RWPE2 (cell line): ENCODE data around the gene ROBO2.

Source experiments
- ATAC-seq: fragments of 200-7000 bp; cut with Tn5 transposase; 3 replicates; pipeline ENCODE4 v1.9.1; 2021; ENCODE audit warnings: low read depth
- DNase-seq: peaks from one replicate; pipeline ENCODE4 v3.0.0-alpha.2; 2020; ENCODE audit warnings: low spot score
- H3K27ac ChIP-seq: fragments of 450-650 bp; 2 replicates; pipeline ENCODE4 v1.5.1; 2017; ENCODE audit warnings: mild to moderate bottlenecking; ENCODE audit not compliant: poor library complexity, severe bottlenecking
- H3K27me3 ChIP-seq: fragments of 250-450 bp; sonication (Bioruptor Pico); 2 replicates; pipeline ENCODE4 v1.5.1; 2021; ENCODE audit warnings: mild to moderate bottlenecking, moderate library complexity; ENCODE audit not compliant: insufficient read depth, poor library complexity, severe bottlenecking
- H3K36me3 ChIP-seq: fragments of 250-450 bp; sonication (Bioruptor Pico); 2 replicates; pipeline ENCODE4 v1.5.1; 2020; ENCODE audit warnings: low read depth, mild to moderate bottlenecking, moderate library complexity
- H3K4me1 ChIP-seq: fragments of 250-450 bp; sonication (Bioruptor Pico); 2 replicates; pipeline ENCODE4 v1.5.1; 2021; ENCODE audit warnings: mild to moderate bottlenecking, moderate library complexity; ENCODE audit not compliant: insufficient read depth, poor library complexity, severe bottlenecking
- H3K4me3 ChIP-seq: fragments of 250-450 bp; sonication (Bioruptor Pico); 2 replicates; pipeline ENCODE4 v1.5.1; 2021; ENCODE audit warnings: mild to moderate bottlenecking, moderate library complexity; ENCODE audit not compliant: severe bottlenecking
- H3K9me3 ChIP-seq: fragments of 250-450 bp; sonication (Bioruptor Pico); 2 replicates; pipeline ENCODE4 v1.5.1; 2021; ENCODE audit warnings: mild to moderate bottlenecking, moderate library complexity; ENCODE audit not compliant: severe bottlenecking
- TF ChIP-seq, protein P1 (sequence below): fragments of 450-650 bp; IDR thresholded peaks from one replicate; pipeline ENCODE4 v1.5.1; 2017; ENCODE audit warnings: mild to moderate bottlenecking, moderate library complexity; ENCODE audit not compliant: poor library complexity, severe bottlenecking

ROBO2 gene

DNA sequence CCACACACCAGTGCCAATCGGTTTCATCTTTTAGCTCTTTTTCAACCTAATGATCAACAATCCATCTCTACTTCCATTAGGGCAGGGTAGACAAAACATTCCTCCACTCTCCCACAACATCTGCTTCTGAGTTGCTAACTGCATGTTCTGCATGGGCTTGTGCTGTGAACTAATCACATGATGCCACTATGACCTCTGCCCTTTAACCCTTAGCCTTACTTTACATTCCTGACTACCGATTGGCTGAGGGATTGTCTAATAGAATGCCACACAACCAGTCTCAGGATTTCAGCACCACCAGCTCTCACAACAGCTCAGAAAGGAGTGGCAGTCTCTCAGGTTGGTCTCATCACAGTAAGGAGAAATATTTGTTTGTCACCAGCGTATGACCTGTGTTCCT lies 562.8 kb downstream of the ROBO2 start:
- H3K27ac ChIP-seq: no peak overlapping the region
- H3K9me3 ChIP-seq: no peaks in the 10 kb centered on the region
- H3K4me1 ChIP-seq: no peaks in the 10 kb centered on the region
- no peak overlapping the region for H3K4me3 ChIP-seq
- no peaks in the 10 kb centered on the region for H3K36me3 ChIP-seq
- H3K27me3 ChIP-seq: no peaks in the 10 kb centered on the region
- no peak for DNase-seq
- ATAC-seq: no peak
- TF ChIP-seq, protein P1, sequence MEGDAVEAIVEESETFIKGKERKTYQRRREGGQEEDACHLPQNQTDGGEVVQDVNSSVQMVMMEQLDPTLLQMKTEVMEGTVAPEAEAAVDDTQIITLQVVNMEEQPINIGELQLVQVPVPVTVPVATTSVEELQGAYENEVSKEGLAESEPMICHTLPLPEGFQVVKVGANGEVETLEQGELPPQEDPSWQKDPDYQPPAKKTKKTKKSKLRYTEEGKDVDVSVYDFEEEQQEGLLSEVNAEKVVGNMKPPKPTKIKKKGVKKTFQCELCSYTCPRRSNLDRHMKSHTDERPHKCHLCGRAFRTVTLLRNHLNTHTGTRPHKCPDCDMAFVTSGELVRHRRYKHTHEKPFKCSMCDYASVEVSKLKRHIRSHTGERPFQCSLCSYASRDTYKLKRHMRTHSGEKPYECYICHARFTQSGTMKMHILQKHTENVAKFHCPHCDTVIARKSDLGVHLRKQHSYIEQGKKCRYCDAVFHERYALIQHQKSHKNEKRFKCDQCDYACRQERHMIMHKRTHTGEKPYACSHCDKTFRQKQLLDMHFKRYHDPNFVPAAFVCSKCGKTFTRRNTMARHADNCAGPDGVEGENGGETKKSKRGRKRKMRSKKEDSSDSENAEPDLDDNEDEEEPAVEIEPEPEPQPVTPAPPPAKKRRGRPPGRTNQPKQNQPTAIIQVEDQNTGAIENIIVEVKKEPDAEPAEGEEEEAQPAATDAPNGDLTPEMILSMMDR: no peak

DNA sequence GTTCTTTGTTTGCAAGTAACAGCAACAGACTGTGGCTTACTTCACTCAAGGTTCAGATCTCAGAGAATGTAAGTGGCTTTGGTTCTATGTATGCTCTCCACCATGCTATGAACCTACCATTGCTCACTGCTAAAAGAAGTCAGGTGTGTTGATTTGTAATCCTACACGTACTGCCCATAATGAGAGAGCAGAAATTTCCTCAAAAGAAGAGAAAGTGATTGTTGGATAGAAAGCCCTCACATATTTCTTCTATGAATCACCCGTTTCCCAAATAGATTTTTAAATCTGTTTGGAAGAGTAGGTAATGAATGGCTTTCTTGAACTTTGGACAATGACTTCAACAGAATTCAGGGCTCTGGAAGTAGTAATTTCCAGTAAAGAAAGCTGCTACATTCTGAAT lies 565.4 kb downstream of the ROBO2 start:
- DNase-seq (no peak), ATAC-seq (no peak)
- TF ChIP-seq, protein P1: no peak
- H3K27me3 ChIP-seq: no peaks in the 10 kb centered on the region
- no peaks in the 10 kb centered on the region for H3K9me3 ChIP-seq
- no peak overlapping the region for H3K27ac ChIP-seq
- no peaks in the 10 kb centered on the region for H3K36me3 ChIP-seq
- H3K4me1 ChIP-seq: no peaks in the 10 kb centered on the region
- no peak overlapping the region for H3K4me3 ChIP-seq

DNA sequence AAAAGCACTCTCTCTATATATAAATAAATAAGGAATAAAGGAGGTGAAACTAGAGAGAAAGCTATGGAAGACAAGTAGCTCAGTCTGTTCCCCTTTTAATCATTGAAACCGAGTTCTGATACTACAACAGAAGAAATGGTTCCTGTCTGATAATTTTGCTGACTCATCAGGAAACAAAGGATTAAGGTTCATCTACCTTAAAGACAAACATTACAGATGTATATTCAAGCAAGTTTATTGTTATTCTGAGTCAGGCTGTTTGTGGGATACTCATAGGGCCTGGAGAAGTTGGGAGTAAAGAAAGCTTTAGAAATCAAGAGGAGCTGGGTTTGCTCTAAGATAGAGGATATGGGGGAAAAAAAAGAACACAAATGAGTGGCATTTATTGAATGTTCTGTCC lies 566.0 kb downstream of the ROBO2 start:
- TF ChIP-seq, protein P1: no peak
- no peaks in the 10 kb centered on the region for H3K27me3 ChIP-seq
- H3K4me1 ChIP-seq: no peaks in the 10 kb centered on the region
- no peak overlapping the region for H3K27ac ChIP-seq
- no peak overlapping the region for H3K4me3 ChIP-seq
- DNase-seq (no peak), ATAC-seq (no peak)
- no peaks in the 10 kb centered on the region for H3K9me3 ChIP-seq
- no peaks in the 10 kb centered on the region for H3K36me3 ChIP-seq

DNA sequence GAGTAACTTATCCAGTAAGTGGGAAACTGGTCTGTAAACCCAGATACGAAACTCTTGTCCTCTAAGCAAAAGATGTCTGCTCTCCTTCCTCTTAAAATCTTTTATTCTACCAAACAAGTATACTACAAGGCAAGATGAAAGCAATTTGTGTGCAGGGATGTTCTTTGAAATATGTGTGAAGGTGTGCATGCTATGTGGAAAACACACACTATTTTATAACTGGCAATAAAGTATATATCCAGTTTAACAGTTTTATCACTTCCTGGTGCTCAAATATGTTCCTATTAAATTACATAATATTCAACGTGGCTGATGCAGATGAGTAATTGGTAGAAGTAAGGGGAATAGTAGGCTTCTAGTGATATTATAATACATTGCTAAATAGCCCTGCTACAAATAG lies 566.5 kb downstream of the ROBO2 start:
- H3K27me3 ChIP-seq: no peaks in the 10 kb centered on the region
- H3K4me3 ChIP-seq: no peak overlapping the region
- ATAC-seq: no peak
- H3K9me3 ChIP-seq: no peaks in the 10 kb centered on the region
- no peak overlapping the region for H3K27ac ChIP-seq
- TF ChIP-seq, protein P1: no peak
- no peaks in the 10 kb centered on the region for H3K4me1 ChIP-seq
- H3K36me3 ChIP-seq: no peaks in the 10 kb centered on the region
- DNase-seq: no peak

DNA sequence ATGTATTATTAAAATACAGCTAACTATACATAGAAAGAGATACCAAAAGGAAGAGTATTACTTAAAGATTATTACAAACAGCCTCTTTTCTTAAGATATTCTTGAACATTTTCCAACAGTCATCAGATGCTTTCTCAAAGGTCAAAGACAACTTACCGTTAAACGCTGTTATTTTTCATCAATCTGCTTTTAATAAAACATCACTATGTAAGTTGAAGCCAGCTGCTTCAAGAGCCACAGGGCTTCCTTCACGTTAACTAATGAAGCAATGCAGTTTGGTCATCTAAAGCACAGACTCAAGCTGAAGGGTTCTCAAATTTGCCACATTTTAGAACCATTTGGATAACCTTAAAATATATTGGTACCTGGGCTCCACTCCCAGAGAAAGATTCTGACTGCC lies 578.8 kb downstream of the ROBO2 start:
- Histone ChIP-seq H3K36me3 (no peaks in the 10 kb centered on the region), H3K27ac (no peak overlapping the region), H3K4me1 (no peaks in the 10 kb centered on the region), H3K9me3 (no peaks in the 10 kb centered on the region), H3K27me3 (no peaks in the 10 kb centered on the region), H3K4me3 (no peak overlapping the region)
- no peak for ATAC-seq
- TF ChIP-seq, protein P1: no peak
- no peak for DNase-seq
